Tibial nerve (tissue), 3 donors: ENCODE results near the gene TKT.

Source experiments
- CTCF ChIP-seq, 5 experiments: fragments of 200-600 bp in 3 of 5; fragments of 450-650 bp in 2 of 5; sonication (generic) in 3 of 5; IDR thresholded peaks; one replicate each; pipeline ENCODE4 v1.5.1; 2016 to 2019; ENCODE audit warnings: antibody characterized with exemption in 5 of 5, mild to moderate bottlenecking in 3 of 5, moderate library complexity in 2 of 5
- POLR2A ChIP-seq, 2 donors: fragments of 450-650 bp; IDR thresholded peaks; one replicate each; pipeline ENCODE4 v1.6.1; 2017; ENCODE audit warnings: antibody characterized with exemption in 2 of 2, mild to moderate bottlenecking in 2 of 2, moderate library complexity in 2 of 2

GRCh38 chr3:53194210-53195065 lies 61.4 kb downstream of the TKT start:
- no peak for TF ChIP-seq POLR2A (IDR thresholded peaks at IDR 0.05)
- no peak for TF ChIP-seq CTCF (IDR thresholded peaks at IDR 0.05)
